Osteocyte (in vitro differentiated cells): ENCODE measurements around the gene GCAT. TPM values are rescaled to one million over a fixed set of nuclear protein-coding genes. Genes with fewer than 3 reads are reported as not detected.
A peak's percentile ranks its signal among the peaks of the same experiment; 100 is the strongest.
"Not testable (repeated sequence)": the region's sequence is repeated elsewhere in the genome, so short reads cannot be mapped to it uniquely, and the experiment has no call there.

Experiments used
- DNase-seq: peaks from one replicate; pipeline ENCODE4 v3.0.0; 2021; ENCODE audit warnings: mixed read lengths; ENCODE audit not compliant: unreplicated experiment; ENCODE audit errors: extremely low spot score
- H3K27ac Mint-ChIP-seq: one replicate; pipeline ENCODE4 v1.8.0; 2021; ENCODE audit warnings: mild to moderate bottlenecking, mixed read lengths; ENCODE audit not compliant: unreplicated experiment
- H3K27me3 Mint-ChIP-seq: one replicate; pipeline ENCODE4 v1.8.0; 2021; ENCODE audit warnings: mixed read lengths; ENCODE audit not compliant: unreplicated experiment
- H3K36me3 Mint-ChIP-seq: one replicate; pipeline ENCODE4 v1.8.0; 2021; ENCODE audit warnings: mixed read lengths; ENCODE audit not compliant: unreplicated experiment
- H3K4me1 Mint-ChIP-seq: one replicate; pipeline ENCODE4 v1.8.0; 2021; ENCODE audit warnings: mixed read lengths; ENCODE audit not compliant: unreplicated experiment
- H3K4me3 Mint-ChIP-seq: one replicate; pipeline ENCODE4 v1.8.0; 2021; ENCODE audit warnings: mild to moderate bottlenecking, moderate library complexity, mixed read lengths; ENCODE audit not compliant: unreplicated experiment
- H3K9me3 Mint-ChIP-seq: one replicate; pipeline ENCODE4 v1.8.0; 2021; ENCODE audit warnings: mixed read lengths; ENCODE audit not compliant: unreplicated experiment
- total RNA-seq: library from RNA; stranded (reverse); gene quantifications from 2 replicates; pipeline ENCODE4 v1.2.1, GENCODE V29; 2021
- TF ChIP-seq, protein P1 (sequence below): fragments of 200-600 bp; sonication (generic); IDR thresholded peaks from 2 replicates; pipeline ENCODE4 v1.5.0; 2021; ENCODE audit warnings: antibody characterized with exemption, mild to moderate bottlenecking, moderate library complexity

GCAT gene
- total RNA-seq, 1 donor from 2014 or later: 33.4 TPM

DNA sequence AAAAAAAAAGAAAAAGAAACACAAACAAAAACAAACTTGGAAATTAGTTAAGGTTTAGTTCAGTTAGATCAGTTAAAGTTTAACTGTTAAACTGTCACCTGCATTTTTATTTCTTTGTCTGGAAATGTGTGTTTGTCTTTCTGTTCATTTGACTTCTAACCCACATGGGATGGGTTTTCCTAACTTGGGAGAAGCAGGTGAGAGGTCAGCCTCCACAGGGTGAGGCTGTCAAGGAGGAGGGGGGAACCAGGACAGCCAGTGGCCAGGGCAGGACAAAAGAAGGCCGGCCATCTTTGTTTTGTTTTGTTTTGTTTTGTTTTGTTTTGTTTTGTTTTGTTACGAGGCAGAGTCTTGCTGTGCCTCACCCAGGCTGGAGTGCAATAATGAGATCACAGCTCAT, 13.4 kb upstream of the GCAT start:
- peaks cover 6% of the 10 kb centered on the region for H3K27me3 Mint-ChIP-seq

GRCh38 chr22:37796079-37796478, 11.7 kb upstream of the GCAT start:
- no peak overlapping the region for H3K4me3 Mint-ChIP-seq
- H3K36me3 Mint-ChIP-seq: no peaks in the 10 kb centered on the region
- no peaks in the 10 kb centered on the region for H3K9me3 Mint-ChIP-seq
- no peak for DNase-seq
- H3K27me3 Mint-ChIP-seq: peaks cover 7% of the 10 kb centered on the region
- peaks cover 4% of the 10 kb centered on the region for H3K4me1 Mint-ChIP-seq
- TF ChIP-seq, protein P1, sequence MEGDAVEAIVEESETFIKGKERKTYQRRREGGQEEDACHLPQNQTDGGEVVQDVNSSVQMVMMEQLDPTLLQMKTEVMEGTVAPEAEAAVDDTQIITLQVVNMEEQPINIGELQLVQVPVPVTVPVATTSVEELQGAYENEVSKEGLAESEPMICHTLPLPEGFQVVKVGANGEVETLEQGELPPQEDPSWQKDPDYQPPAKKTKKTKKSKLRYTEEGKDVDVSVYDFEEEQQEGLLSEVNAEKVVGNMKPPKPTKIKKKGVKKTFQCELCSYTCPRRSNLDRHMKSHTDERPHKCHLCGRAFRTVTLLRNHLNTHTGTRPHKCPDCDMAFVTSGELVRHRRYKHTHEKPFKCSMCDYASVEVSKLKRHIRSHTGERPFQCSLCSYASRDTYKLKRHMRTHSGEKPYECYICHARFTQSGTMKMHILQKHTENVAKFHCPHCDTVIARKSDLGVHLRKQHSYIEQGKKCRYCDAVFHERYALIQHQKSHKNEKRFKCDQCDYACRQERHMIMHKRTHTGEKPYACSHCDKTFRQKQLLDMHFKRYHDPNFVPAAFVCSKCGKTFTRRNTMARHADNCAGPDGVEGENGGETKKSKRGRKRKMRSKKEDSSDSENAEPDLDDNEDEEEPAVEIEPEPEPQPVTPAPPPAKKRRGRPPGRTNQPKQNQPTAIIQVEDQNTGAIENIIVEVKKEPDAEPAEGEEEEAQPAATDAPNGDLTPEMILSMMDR: no peak
- no peak overlapping the region for H3K27ac Mint-ChIP-seq

More for the DNA sequence above, 13.4 kb upstream of the GCAT start:
- Mint-ChIP-seq H3K4me3 (no peak overlapping the region), H3K9me3 (no peaks in the 10 kb centered on the region), H3K36me3 (no peaks in the 10 kb centered on the region), H3K27ac (no peak overlapping the region), H3K4me1 (peaks cover 4% of the 10 kb centered on the region)
- no peak for DNase-seq
- TF ChIP-seq, protein P1: no peak

GRCh38 chr22:37797259-37797658, 10.5 kb upstream of the GCAT start:
- DNase-seq, H3K36me3 Mint-ChIP-seq, H3K27ac Mint-ChIP-seq, H3K4me3 Mint-ChIP-seq, H3K9me3 Mint-ChIP-seq, H3K27me3 Mint-ChIP-seq, H3K4me1 Mint-ChIP-seq: not testable (repeated sequence)

DNA sequence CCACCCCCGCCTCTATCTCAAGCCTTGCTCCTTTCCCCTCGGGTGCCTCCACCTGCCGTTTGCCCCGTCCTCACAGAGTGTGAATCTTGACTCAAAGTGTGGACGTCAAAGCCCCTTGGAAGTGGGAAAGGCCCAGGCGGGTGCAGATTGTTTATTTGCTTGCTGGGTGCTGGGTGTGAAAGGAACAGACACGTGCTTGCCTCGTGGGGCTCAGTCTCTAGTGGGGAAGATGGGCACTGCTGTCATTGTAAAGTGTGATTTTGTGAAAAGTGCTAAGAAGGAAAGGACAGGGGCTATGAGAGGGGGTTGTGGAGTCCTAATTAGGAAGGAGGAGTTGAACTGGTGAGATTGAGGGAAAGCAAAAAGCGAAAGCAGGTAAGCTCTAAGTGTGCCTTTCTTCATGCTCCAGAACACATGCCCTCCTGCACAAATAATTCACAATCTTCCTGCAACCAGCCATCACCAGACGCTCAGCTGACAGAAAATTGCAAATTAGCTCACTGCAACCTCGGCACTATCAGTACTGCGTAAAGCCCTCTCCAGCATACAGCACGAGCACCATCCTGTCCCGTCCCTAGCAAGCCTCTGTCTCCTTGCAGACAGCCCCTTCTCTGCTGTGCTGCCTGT, 9.7 kb upstream of the GCAT start:
- H3K27ac Mint-ChIP-seq: no peak overlapping the region

GRCh38 chr22:37799979-37800378, 7.8 kb upstream of the GCAT start:
- not testable (repeated sequence) for H3K27ac Mint-ChIP-seq, H3K27me3 Mint-ChIP-seq, H3K9me3 Mint-ChIP-seq, H3K36me3 Mint-ChIP-seq, H3K4me3 Mint-ChIP-seq, DNase-seq
- H3K4me1 Mint-ChIP-seq: peaks cover 16% of the 10 kb centered on the region

More for the DNA sequence above, 9.7 kb upstream of the GCAT start:
- H3K9me3 Mint-ChIP-seq: no peaks in the 10 kb centered on the region
- H3K4me3 Mint-ChIP-seq: no peak overlapping the region
- no peaks in the 10 kb centered on the region for H3K36me3 Mint-ChIP-seq
- TF ChIP-seq, protein P1: no peak
- no peak for DNase-seq
- peaks cover 9% of the 10 kb centered on the region for H3K4me1 Mint-ChIP-seq
- H3K27me3 Mint-ChIP-seq: peaks cover 7% of the 10 kb centered on the region

DNA sequence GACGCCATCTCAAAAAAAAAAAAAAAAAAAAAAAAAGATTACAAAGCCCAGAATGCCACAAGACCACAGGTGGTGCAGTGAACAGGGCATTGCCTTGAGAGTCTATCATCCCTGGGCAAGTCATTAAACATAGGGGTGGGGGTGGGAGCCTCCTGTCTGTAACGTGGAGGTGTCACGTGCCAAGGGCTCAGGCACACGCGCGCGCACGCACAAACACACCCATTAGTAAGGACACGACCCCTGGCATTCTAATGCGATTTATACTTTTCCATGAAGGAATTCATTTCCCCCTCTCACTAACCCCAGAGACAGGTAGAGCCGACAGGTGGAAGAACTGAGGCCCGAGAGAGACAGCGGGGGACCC, 5.8 kb upstream of the GCAT start:
- no peak for DNase-seq
- Mint-ChIP-seq H3K27ac (peak overlapping the region; percentile 68), H3K9me3 (no peaks in the 10 kb centered on the region), H3K4me3 (peak overlapping the region; percentile 73), H3K4me1 (peaks cover 34% of the 10 kb centered on the region), H3K27me3 (peaks cover 7% of the 10 kb centered on the region), H3K36me3 (no peaks in the 10 kb centered on the region)
- TF ChIP-seq, protein P1: no peak
